HEK293T (cell line): ENCODE measurements around the gene ITGB8.

Experiments
- ARNT ChIP-seq: fragments of 450-650 bp; IDR thresholded peaks from 2 replicates; pipeline ENCODE4 v1.6.1; 2017; ENCODE audit warnings: mild to moderate bottlenecking
- BHLHE40 ChIP-seq: fragments of 450-650 bp; IDR thresholded peaks from 2 replicates; pipeline ENCODE4 v1.6.1; 2016; ENCODE audit warnings: mild to moderate bottlenecking, moderate library complexity, borderline replicate concordance
- CTBP1 ChIP-seq: fragments of 450-650 bp; IDR thresholded peaks from 2 replicates; pipeline ENCODE4 v1.6.1; 2016; ENCODE audit warnings: borderline replicate concordance
- ELF4 ChIP-seq: fragments of 450-650 bp; IDR thresholded peaks from 2 replicates; pipeline ENCODE4 v1.6.1; 2017; ENCODE audit warnings: antibody characterized with exemption
- FOXA1 ChIP-seq: fragments of 450-650 bp; IDR thresholded peaks from 2 replicates; pipeline ENCODE4 v1.6.1; 2016; ENCODE audit warnings: mild to moderate bottlenecking
- FOXK2 ChIP-seq: fragments of 450-650 bp; IDR thresholded peaks from 2 replicates; pipeline ENCODE4 v1.6.1; 2016; ENCODE audit warnings: mild to moderate bottlenecking
- FOXM1 ChIP-seq: fragments of 450-650 bp; IDR thresholded peaks from 2 replicates; pipeline ENCODE4 v1.6.1; 2017; ENCODE audit warnings: mild to moderate bottlenecking, borderline replicate concordance
- LEF1 ChIP-seq: fragments of 450-650 bp; IDR thresholded peaks from 2 replicates; pipeline ENCODE4 v1.6.1; 2017; ENCODE audit warnings: mild to moderate bottlenecking, borderline replicate concordance
- SP1 ChIP-seq: fragments of 450-650 bp; IDR thresholded peaks from 2 replicates; pipeline ENCODE4 v1.6.1; 2017
- SUZ12 ChIP-seq: fragments of 450-650 bp; IDR thresholded peaks from 2 replicates; pipeline ENCODE4 v1.6.1; 2016; ENCODE audit warnings: mild to moderate bottlenecking
- TARDBP ChIP-seq: fragments of 450-650 bp; IDR thresholded peaks from 2 replicates; pipeline ENCODE4 v1.6.1; 2016
- ZNF384 ChIP-seq: fragments of 450-650 bp; IDR thresholded peaks from 2 replicates; pipeline ENCODE4 v1.6.1; 2016
- TF ChIP-seq, protein P1 (sequence below): fragments of 450-650 bp; IDR thresholded peaks from 2 replicates; pipeline ENCODE4 v1.6.1; 2016

DNA sequence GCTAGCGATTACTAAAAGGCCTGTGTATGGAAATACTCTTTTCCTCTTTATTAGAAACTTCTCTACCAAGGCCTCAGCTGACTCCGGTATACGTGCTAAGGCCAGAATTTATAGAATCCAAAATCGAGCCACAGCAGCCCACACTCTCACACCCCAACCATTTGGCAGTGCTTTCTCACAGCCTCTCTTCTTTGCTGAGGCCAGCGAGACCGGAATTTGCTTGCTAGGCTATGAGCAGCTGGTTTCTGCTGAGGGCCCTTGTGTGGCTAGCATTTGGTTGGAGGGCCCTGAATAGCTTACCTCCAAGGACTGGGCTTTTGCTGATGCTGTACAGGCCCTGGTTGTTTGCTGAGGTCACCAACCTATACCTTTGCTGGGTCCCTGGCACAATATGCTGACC lies 46.1 kb downstream of the ITGB8 start:
- TF ChIP-seq SP1: no peak
- no peak for TF ChIP-seq FOXM1
- TF ChIP-seq BHLHE40: no peak
- TF ChIP-seq TARDBP: no peak
- no peak for TF ChIP-seq ZNF384
- TF ChIP-seq FOXK2: no peak
- no peak for TF ChIP-seq LEF1
- TF ChIP-seq CTBP1: no peak
- TF ChIP-seq FOXA1: no peak
- TF ChIP-seq, protein P1, sequence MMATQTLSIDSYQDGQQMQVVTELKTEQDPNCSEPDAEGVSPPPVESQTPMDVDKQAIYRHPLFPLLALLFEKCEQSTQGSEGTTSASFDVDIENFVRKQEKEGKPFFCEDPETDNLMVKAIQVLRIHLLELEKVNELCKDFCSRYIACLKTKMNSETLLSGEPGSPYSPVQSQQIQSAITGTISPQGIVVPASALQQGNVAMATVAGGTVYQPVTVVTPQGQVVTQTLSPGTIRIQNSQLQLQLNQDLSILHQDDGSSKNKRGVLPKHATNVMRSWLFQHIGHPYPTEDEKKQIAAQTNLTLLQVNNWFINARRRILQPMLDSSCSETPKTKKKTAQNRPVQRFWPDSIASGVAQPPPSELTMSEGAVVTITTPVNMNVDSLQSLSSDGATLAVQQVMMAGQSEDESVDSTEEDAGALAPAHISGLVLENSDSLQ: no peak
- no peak for TF ChIP-seq ELF4
- TF ChIP-seq SUZ12: no peak
- TF ChIP-seq ARNT: no peak
